CD14-positive monocyte (primary cell): ENCODE measurements around the gene CPNE8. TPM values are rescaled to one million over a fixed set of nuclear protein-coding genes. Genes with fewer than 3 reads are reported as not detected.

Source experiments
- DNase-seq, 3 donors: peaks; one replicate each; pipeline ENCODE4 v3.0.0-alpha.2; 2011 to 2022
- H2AFZ ChIP-seq: 2 replicates; pipeline ENCODE4 v1.6.0; 2012; ENCODE audit warnings: mild to moderate bottlenecking, low read depth, low read length, inconsistent platforms; ENCODE audit not compliant: insufficient read depth, poor library complexity, severe bottlenecking
- H3K27ac ChIP-seq, 2 donors: 1 replicate in 1 of 2; 2 replicates in 1 of 2; pipeline ENCODE4 v1.5.1; 2012 to 2013; ENCODE audit warnings: low read length in 2 of 2, control low read depth in 1 of 2, inconsistent platforms in 1 of 2, low read depth in 1 of 2, mild to moderate bottlenecking in 1 of 2
- H3K27me3 ChIP-seq, 2 donors: one replicate each; pipeline versions ENCODE4 v1.6.0 to v1.6.1; 2011 to 2013; ENCODE audit warnings: low read length in 2 of 2; ENCODE audit not compliant: control insufficient read depth in 2 of 2, insufficient read depth in 2 of 2
- H3K36me3 ChIP-seq, 2 donors: replicated peaks in 1 of 2; 1 replicate in 1 of 2; 2 replicates in 1 of 2; pipeline versions ENCODE4 v1.5.1 to v1.6.1; 2012 to 2013; ENCODE audit warnings: low read length in 2 of 2, control low read depth in 1 of 2, inconsistent platforms in 1 of 2, mild to moderate bottlenecking in 1 of 2; ENCODE audit not compliant: insufficient read depth in 2 of 2, control insufficient read depth in 1 of 2
- H3K4me1 ChIP-seq, 2 donors: 1 replicate in 1 of 2; 2 replicates in 1 of 2; pipeline versions ENCODE4 v1.5.1 to v1.6.1; 2012 to 2013; ENCODE audit warnings: low read length in 2 of 2, control low read depth in 1 of 2, inconsistent platforms in 1 of 2, mild to moderate bottlenecking in 1 of 2, moderate library complexity in 1 of 2; ENCODE audit not compliant: insufficient read depth in 2 of 2, control insufficient read depth in 1 of 2
- H3K4me2 ChIP-seq: replicated peaks from 2 replicates; pipeline ENCODE3; 2012; ENCODE audit warnings: low read length, moderate library complexity, mild to moderate bottlenecking; ENCODE audit not compliant: poor library complexity, severe bottlenecking; ENCODE audit errors: extremely low read depth
- H3K4me3 ChIP-seq, 3 experiments: fragments of 200-600 bp in 1 of 3; sonication (generic) in 1 of 3; replicated peaks in 1 of 3; 1 replicate in 2 of 3; 2 replicates in 1 of 3; pipeline ENCODE4 v1.5.1; 2011 to 2013; ENCODE audit warnings: low read length in 3 of 3, mild to moderate bottlenecking in 3 of 3, control low read depth in 2 of 3, low read depth in 2 of 3, inconsistent platforms in 1 of 3, moderate library complexity in 1 of 3
- H3K79me2 ChIP-seq: 2 replicates; pipeline ENCODE4 v1.6.0; 2012; ENCODE audit warnings: mild to moderate bottlenecking, control low read depth, inconsistent platforms, low read length, moderate library complexity; ENCODE audit not compliant: insufficient read depth
- H3K9ac ChIP-seq: 2 replicates; pipeline ENCODE4 v1.6.0; 2017; ENCODE audit warnings: low read length, mild to moderate bottlenecking; ENCODE audit not compliant: insufficient read depth, poor library complexity, severe bottlenecking
- H3K9me3 ChIP-seq, 2 donors: replicated peaks in 1 of 2; 1 replicate in 1 of 2; 2 replicates in 1 of 2; pipeline versions ENCODE4 v1.5.1 to v1.6.1; 2012 to 2013; ENCODE audit warnings: low read length in 2 of 2, control low read depth in 1 of 2; ENCODE audit not compliant: control insufficient read depth in 1 of 2, insufficient read depth in 1 of 2
- H4K20me1 ChIP-seq: 2 replicates; pipeline ENCODE4 v1.6.0; 2012; ENCODE audit warnings: mild to moderate bottlenecking, low read length, control low read depth, moderate library complexity; ENCODE audit not compliant: insufficient read depth
- H3K27ac Mint-ChIP-seq, 7 donors: one replicate each; pipeline ENCODE4 v1.8.0; 2020; ENCODE audit warnings: mild to moderate bottlenecking in 7 of 7, mixed read lengths in 7 of 7, moderate library complexity in 6 of 7, inconsistent platforms in 2 of 7
- H3K27me3 Mint-ChIP-seq, 3 donors: one replicate each; pipeline ENCODE4 v1.8.0; 2021 to 2022; ENCODE audit warnings: low read depth in 3 of 3, mild to moderate bottlenecking in 3 of 3, mixed read lengths in 3 of 3, moderate library complexity in 3 of 3, inconsistent platforms in 1 of 3
- H3K36me3 Mint-ChIP-seq, 2 donors: one replicate each; pipeline ENCODE4 v1.8.0; 2020; ENCODE audit warnings: mixed read lengths in 2 of 2, inconsistent platforms in 1 of 2, mild to moderate bottlenecking in 1 of 2
- H3K4me1 Mint-ChIP-seq: one replicate; pipeline ENCODE4 v1.8.0; 2020; ENCODE audit warnings: mild to moderate bottlenecking, mixed read lengths
- H3K4me3 Mint-ChIP-seq, 2 donors: one replicate each; pipeline ENCODE4 v1.8.0; 2020; ENCODE audit warnings: mild to moderate bottlenecking in 2 of 2, mixed read lengths in 2 of 2, moderate library complexity in 1 of 2
- H3K9me3 Mint-ChIP-seq, 7 donors: one replicate each; pipeline ENCODE4 v1.8.0; 2020 to 2022; ENCODE audit warnings: mixed read lengths in 7 of 7, mild to moderate bottlenecking in 6 of 7, moderate library complexity in 6 of 7, inconsistent platforms in 2 of 7
- WGBS: methylation state at CpG from one replicate; pipeline ENCODE4 v1.1.5; 2013; ENCODE audit warnings: missing lambda C conversion rate; ENCODE audit not compliant: insufficient coverage; 5-methylcytosine and 5-hydroxymethylcytosine counted together
- intact Hi-C, 2 donors: fragments of 100-400 bp; cut with micrococcal nuclease; formaldehyde crosslinking; loops; one replicate each; pipeline versions ENCODE4 v1.15.0 to v1.15.1; 2023
- polyA plus RNA-seq, 3 donors: library from polyadenylated mRNA; depleted of rRNA in 1 of 3; unstranded in 2 of 3; stranded (reverse) in 1 of 3; fragments of 300-500 nt in 2 of 3; fragments of >200 nt in 1 of 3; fragmentation: Illumina TruSeq in 2 of 3; gene quantifications; 1 replicate in 2 of 3; 2 replicates in 1 of 3; pipeline ENCODE4 v1.2.3, GENCODE V29; 2012 to 2021
- TF ChIP-seq, protein P1 (sequence below): fragments of 200-600 bp; IDR thresholded peaks from one replicate; pipeline ENCODE4 v1.8.0; 2022; ENCODE audit warnings: antibody characterized with exemption, mild to moderate bottlenecking

Gene CPNE8
- polyA plus RNA-seq, 3 donors = 15.2 to 22.5 (median 19.0) TPM

DNA sequence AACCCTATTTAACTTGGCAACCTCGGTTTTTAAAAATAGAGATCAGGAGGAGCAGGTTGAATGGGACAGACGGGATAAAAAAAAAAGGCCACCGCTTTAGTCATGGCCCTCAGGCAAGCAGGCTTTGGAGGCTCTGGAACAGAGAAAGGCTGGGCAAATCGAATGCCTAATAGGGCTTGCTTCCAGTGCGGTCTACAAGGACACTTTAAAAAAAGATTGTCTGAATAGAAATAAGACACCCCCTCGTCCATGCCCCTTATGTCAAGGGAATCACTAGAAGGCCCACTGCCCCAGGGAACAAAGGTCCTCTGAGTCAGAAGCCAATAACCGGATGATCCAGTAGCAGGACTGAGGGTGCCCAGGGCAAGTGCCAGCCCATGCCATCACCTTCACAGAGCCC, 265.8 kb downstream of the CPNE8 start:
- peak overlapping the region in 1 of 7 donors; percentile 15 for H3K27ac Mint-ChIP-seq
- Histone ChIP-seq H3K4me1 (no peaks in the 10 kb centered on the region), H4K20me1 (no peaks in the 10 kb centered on the region), H3K9me3 (peaks cover 12 to 17% of the 10 kb centered on the region in 2 donors), H3K27me3 (no peaks in the 10 kb centered on the region), H3K4me2 (no peak overlapping the region), H2AFZ (no peak overlapping the region), H3K4me3 (no peak overlapping the region), H3K9ac (no peak overlapping the region), H3K36me3 (no peaks in the 10 kb centered on the region), H3K27ac (no peak overlapping the region), H3K79me2 (no peaks in the 10 kb centered on the region)
- H3K36me3 Mint-ChIP-seq = peaks cover 0 to 2% of the 10 kb centered on the region in 2 donors
- no peak for DNase-seq
- 91% methylated on average over 6 of the region's 7 CpGs for WGBS
- peaks cover 2% of the 10 kb centered on the region for H3K4me1 Mint-ChIP-seq
- H3K4me3 Mint-ChIP-seq = no peak overlapping the region
- peaks cover 10 to 37% (median 17%) of the 10 kb centered on the region in 7 donors for H3K9me3 Mint-ChIP-seq
- H3K27me3 Mint-ChIP-seq = peaks cover 0 to 6% (median 0%) of the 10 kb centered on the region in 3 donors
- TF ChIP-seq, protein P1, sequence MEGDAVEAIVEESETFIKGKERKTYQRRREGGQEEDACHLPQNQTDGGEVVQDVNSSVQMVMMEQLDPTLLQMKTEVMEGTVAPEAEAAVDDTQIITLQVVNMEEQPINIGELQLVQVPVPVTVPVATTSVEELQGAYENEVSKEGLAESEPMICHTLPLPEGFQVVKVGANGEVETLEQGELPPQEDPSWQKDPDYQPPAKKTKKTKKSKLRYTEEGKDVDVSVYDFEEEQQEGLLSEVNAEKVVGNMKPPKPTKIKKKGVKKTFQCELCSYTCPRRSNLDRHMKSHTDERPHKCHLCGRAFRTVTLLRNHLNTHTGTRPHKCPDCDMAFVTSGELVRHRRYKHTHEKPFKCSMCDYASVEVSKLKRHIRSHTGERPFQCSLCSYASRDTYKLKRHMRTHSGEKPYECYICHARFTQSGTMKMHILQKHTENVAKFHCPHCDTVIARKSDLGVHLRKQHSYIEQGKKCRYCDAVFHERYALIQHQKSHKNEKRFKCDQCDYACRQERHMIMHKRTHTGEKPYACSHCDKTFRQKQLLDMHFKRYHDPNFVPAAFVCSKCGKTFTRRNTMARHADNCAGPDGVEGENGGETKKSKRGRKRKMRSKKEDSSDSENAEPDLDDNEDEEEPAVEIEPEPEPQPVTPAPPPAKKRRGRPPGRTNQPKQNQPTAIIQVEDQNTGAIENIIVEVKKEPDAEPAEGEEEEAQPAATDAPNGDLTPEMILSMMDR = no peak
- intact Hi-C loops = no loop called here

DNA sequence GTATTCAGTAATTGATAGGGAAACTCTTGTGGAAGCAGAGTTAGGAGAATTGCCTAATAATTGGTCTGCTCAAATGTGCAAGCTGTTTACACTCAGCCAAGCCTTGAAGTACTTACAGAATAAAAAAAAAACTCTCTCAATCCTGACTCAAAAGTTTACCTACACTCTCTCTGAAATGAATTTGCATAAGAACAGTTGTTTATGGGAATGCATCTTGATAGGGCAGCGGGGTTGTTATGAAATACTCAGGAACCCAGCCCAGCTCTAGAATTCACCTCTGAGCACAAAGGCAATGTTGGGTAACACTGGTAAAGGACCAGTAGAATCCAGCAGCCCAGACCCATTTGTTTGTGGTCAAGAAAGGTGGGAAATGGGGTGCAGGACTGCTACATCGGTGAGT, 267.0 kb downstream of the CPNE8 start:
- no peaks in the 10 kb centered on the region for H3K79me2 ChIP-seq
- H3K36me3 ChIP-seq = no peaks in the 10 kb centered on the region
- no peaks in the 10 kb centered on the region for H3K27me3 ChIP-seq
- peaks cover 12 to 17% of the 10 kb centered on the region in 2 donors for H3K9me3 ChIP-seq
- H3K4me2 ChIP-seq = no peak overlapping the region
- TF ChIP-seq, protein P1 = no peak
- intact Hi-C loops = no loop called here
- H3K9me3 Mint-ChIP-seq = peaks cover 10 to 37% (median 17%) of the 10 kb centered on the region in 7 donors
- DNase-seq = no peak
- no peak overlapping the region for H3K27ac ChIP-seq
- no peaks in the 10 kb centered on the region for H4K20me1 ChIP-seq
- no peak overlapping the region for H2AFZ ChIP-seq
- peaks cover 0 to 2% of the 10 kb centered on the region in 2 donors for H3K36me3 Mint-ChIP-seq
- WGBS = 75% methylated on average over 2 of the region's 2 CpGs
- H3K4me1 Mint-ChIP-seq = peaks cover 2% of the 10 kb centered on the region
- H3K9ac ChIP-seq = no peak overlapping the region
- H3K27me3 Mint-ChIP-seq = peaks cover 0 to 4% (median 0%) of the 10 kb centered on the region in 3 donors
- no peaks in the 10 kb centered on the region for H3K4me1 ChIP-seq
- H3K4me3 Mint-ChIP-seq = no peak overlapping the region
- no peak overlapping the region for H3K27ac Mint-ChIP-seq
- H3K4me3 ChIP-seq = no peak overlapping the region
